HFF-Myc (cell line): Measurements from ENCODE around the gene SMAD5.

ENCODE experiments used
- DNase-seq: peaks from one replicate; pipeline ENCODE4 v3.0.0-alpha.2; 2011; ENCODE audit warnings: low read depth; ENCODE audit errors: extremely low read depth
- H3K4me3 ChIP-seq: replicated peaks from 2 replicates; pipeline ENCODE4 v1.5.1; 2011; ENCODE audit warnings: low read depth, mild to moderate bottlenecking, control low read depth, low read length
- CTCF ChIP-seq: IDR thresholded peaks from 2 replicates; pipeline ENCODE4 v1.5.1; 2012; ENCODE audit warnings: mild to moderate bottlenecking, low read depth, low read length, control low read depth; ENCODE audit errors: missing control alignments

Gene SMAD5

GRCh38 chr5:136094189-136094912 is 38.3 kb upstream of the SMAD5 start:
- no peak for DNase-seq
- H3K4me3 ChIP-seq = no peak overlapping the region
- no peak for TF ChIP-seq CTCF

GRCh38 chr5:136094913-136095641 is 37.6 kb upstream of the SMAD5 start:
- no peak for DNase-seq

GRCh38 chr5:136098176-136098575 is 34.5 kb upstream of the SMAD5 start:
- TF ChIP-seq CTCF = no peak
- H3K4me3 ChIP-seq = no peak overlapping the region
- no peak for DNase-seq

More at GRCh38 chr5:136094913-136095641, 37.6 kb upstream of the SMAD5 start:
- H3K4me3 ChIP-seq = no peak overlapping the region
- no peak for TF ChIP-seq CTCF

GRCh38 chr5:136099870-136100269 is 32.8 kb upstream of the SMAD5 start:
- no peak overlapping the region for H3K4me3 ChIP-seq
- no peak for TF ChIP-seq CTCF
- no peak for DNase-seq

- no peak for TF ChIP-seq CTCF
- no peak overlapping the region for H3K4me3 ChIP-seq
- no peak for DNase-seq
Observed at GRCh38 chr5:136101884-136102283, 30.8 kb upstream of the SMAD5 start.

GRCh38 chr5:136103118-136103517 is 29.5 kb upstream of the SMAD5 start:
- no peak for DNase-seq
- no peak overlapping the region for H3K4me3 ChIP-seq
- TF ChIP-seq CTCF = no peak
